Activated CD8-positive, alpha-beta memory T cell treated with anti-CD3 and anti-CD28 coated beads for 36 hours (primary cell): ENCODE measurements around the gene PCARE. TPM values are rescaled to one million over a fixed set of nuclear protein-coding genes. Genes with fewer than 3 reads are reported as not detected.

Experiments used
- CTCF ChIA-PET: fragments of 350-600 bp; sonication (Branson Sonifier 250); formaldehyde crosslinking; loops from one replicate; lab custom pipeline; 2021; ENCODE audit warnings: antibody characterized with exemption; lab: Charles Lee
- POLR2A ChIA-PET: fragments of 350-600 bp; sonication (Branson Sonifier 250); formaldehyde crosslinking; loops from one replicate; lab custom pipeline; 2021; ENCODE audit warnings: antibody characterized with exemption; lab: Charles Lee
- total RNA-seq, 2 experiments: library from RNA; stranded (reverse); gene quantifications; one replicate each; pipeline ENCODE4 v1.2.3, GENCODE V29; 2021

PCARE gene
- total RNA-seq, 2 experiments from 2014 or later, result not detected

DNA sequence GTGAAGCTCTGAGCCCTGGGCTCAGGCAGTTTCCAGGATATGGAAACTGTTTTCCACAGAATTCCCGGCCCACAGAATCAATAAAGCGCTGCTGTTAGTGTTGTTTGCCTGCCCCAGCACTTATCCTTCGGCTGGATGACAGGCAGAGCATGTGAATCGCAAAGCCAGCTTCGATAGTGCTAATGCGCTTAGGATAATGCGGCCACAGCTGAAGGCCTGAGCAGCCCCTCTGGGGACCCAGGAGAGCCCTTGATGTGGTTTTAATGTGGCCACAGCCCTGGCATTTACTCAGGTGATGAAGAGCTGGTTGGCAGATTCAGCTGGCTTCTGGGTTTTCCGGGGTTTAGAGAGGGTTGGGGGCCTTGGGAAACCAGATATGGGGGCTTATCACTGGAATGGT is 23.7 kb downstream of the PCARE start:
- ChIA-PET POLR2A (no interaction called here), CTCF (no interaction called here)

DNA sequence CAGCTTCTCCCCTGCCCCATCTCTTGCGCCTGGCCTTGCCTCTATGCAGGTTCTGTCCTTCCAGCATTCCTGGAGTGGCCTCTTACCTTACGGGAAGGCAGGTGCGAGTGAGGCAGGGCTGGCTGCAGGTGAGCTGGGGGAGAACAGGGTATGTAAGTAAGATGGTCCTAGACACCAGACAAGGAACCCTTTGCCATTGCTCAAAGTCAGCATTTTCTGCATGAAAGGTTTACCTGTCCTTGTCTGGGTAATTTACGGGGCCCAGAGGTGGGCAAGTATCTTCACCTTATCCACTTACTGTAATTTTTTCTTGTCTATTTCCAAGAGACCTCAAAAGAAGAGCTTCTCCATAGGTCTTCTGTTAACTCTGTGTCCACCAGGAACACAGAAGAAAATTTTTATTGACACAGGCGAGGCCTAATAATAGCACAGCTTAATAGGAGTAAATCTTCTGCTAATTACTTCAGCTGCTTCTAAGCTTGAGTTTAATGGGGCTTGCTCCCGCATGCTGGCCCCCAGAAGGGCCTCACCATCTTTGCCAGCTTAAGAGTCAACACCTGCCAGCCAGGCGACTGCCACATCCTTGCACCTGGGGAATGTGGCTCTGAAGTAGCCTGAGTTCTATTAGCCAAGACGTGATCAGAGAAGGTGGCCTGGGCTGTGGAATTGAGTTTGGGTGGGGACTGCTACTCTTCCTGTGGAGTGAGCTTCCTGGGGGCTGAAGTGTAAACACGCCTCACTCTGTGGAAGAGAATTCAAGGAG is 27.1 kb downstream of the PCARE start:
- CTCF ChIA-PET, result interaction anchor here (0.7 kb wide), 1 partner anchor 540 kb away, joined by 3 read pairs; no protein-coding TSS in a partner anchor
- POLR2A ChIA-PET, result interaction anchor here (0.8 kb wide), 1 partner anchor 13 kb away, joined by 3 read pairs; no protein-coding TSS in a partner anchor

DNA sequence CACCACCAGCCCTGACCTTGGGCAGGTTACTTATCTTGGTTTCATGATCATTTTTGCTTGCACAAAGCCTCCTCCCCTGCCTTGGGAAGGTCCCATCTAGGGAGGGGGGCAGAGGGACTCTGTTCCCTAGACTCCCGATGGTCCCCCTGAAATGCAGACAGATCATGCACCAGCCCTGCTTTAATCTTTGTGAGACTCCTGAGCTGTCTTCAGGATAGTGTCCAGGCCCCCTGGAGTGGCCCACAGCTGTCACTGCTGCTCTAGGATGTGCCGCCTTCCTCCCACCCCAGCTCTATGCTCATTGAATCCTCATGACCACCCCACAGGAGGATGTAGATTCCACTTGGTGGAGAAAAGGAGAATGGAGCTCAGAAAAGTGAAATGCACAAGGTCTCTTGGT is 28.0 kb downstream of the PCARE start:
- ChIA-PET CTCF (no interaction called here), POLR2A (no interaction called here)

DNA sequence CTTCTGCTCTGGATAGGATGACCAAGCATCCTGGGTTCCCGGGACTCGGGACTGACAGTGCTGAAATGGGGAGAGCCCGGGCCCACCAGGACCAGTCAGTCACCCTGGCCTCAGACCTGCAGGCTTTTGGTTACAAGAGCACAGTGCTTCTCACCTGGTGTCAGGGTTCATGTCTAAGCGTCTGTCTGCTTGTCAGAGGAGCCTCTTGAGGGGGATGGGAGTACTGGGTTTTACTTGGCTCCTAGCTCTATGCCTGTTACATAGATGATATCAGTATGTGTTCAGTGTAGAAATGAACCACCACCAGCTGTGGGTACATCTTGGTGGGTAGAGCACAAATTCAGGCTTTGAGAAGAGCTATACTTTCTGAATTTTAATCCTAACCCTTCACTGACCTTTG is 29.9 kb downstream of the PCARE start:
- CTCF ChIA-PET, result interaction anchor here (1.3 kb wide), 1 partner anchor 10 kb away, joined by 3 read pairs; no protein-coding TSS in a partner anchor
- POLR2A ChIA-PET, result no interaction called here

DNA sequence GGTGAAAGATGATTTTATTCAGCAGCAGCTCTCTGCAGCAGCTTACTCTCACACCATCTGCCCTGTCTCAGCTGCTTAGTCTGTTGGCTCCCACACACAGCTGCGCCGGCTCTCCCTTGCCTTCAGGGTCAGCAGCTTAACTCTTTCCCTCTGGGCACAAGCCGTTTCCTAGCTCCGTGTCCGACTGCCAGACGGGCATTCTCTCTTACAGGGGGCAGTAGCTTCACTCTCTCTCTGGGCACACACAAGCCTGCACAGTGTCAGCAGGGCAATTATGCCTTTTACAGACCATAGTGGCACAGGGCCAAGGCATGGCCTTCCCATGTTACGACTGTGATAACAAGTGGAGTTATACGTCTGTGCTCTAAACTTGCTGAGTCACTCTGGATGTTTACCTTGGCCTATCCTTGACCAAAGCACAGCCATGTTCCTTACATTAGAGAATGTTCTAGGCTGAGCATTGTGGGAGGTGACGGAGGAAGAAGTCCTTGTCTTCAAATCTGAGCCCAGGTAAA is 31.7 kb downstream of the PCARE start:
- ChIA-PET CTCF (no interaction called here), POLR2A (interaction anchor here (1.2 kb wide), 1 partner anchor 30 kb away, joined by 3 read pairs; no protein-coding TSS in a partner anchor)

DNA sequence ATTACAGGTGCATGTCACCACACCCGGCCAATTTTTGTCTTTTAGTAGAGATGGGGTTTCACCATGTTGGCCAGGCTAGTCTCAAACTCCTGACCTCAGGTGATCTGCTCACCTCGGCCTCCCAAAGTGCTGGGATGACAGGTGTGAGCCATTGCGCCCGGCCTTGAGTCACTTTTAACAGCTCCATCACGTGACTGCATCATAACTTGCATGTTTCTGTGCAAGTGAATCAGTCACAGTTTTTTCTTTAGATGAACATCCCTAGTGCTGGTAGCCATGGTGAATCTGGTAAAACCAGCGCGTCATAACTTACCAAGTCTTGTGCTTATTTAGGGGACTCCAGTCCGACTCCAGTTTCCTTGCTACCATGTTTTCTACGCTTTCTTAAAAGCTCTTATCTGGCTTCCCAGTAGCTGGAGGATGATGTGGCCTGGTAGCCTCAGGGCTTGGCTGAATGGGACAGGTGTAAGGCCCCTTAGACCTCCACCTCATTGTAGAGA is 33.1 kb downstream of the PCARE start:
- ChIA-PET CTCF (no interaction called here), POLR2A (no interaction called here)

DNA sequence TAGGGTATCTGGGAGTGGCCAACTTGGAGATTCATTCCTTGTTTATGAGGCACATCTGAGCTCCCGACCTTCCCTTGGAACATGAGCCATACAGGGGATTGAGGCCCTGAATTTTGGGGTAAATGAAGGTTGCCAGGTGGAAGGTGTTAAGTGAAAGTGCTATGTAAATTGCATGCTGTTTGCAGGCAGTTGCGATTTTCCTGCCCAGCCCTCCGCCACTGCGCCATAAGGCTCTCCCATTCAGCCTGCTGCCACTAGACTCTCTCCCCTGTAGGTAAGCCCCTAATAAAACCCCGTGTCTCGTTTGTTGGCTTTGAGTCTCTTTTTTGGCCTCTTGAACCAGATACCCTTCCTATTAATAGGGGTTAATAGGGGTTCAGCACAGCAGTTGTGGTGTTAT is 33.8 kb downstream of the PCARE start:
- ChIA-PET POLR2A (no interaction called here), CTCF (no interaction called here)

DNA sequence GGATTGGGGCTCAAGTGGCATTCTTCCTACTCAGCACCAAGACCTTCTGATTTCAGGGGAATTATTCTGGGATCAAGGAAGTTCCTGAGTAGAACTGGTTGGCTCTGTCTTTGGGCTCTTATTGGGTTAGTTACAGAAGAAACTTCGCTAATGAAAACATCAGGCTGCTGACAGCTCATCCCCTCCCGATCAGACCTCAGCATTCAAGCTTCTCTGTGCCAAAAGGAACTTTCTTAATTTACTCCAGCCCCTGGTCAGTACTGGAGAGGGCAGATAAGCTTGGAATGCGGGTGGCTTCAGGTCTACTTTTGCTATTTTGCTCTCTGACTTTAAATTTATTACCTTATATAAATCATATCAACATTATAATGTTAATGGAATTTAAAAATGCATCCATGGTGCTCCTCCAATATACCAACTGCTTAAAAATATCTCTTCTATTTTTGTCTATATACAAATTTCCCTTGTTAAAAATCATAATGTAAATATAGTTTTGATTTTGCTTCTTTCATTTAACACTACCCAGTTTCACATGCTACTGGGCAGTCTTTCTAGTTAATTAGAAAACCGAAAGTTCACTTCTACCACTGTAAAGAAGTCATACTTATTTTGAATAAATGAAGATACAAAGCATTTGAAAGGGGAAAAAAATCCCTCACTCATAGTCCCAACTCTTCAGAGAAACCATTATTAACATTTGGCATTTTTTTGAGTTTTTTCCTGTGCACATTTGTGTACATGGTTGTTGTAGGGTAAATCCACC is 34.4 kb downstream of the PCARE start:
- ChIA-PET CTCF (no interaction called here), POLR2A (no interaction called here)

DNA sequence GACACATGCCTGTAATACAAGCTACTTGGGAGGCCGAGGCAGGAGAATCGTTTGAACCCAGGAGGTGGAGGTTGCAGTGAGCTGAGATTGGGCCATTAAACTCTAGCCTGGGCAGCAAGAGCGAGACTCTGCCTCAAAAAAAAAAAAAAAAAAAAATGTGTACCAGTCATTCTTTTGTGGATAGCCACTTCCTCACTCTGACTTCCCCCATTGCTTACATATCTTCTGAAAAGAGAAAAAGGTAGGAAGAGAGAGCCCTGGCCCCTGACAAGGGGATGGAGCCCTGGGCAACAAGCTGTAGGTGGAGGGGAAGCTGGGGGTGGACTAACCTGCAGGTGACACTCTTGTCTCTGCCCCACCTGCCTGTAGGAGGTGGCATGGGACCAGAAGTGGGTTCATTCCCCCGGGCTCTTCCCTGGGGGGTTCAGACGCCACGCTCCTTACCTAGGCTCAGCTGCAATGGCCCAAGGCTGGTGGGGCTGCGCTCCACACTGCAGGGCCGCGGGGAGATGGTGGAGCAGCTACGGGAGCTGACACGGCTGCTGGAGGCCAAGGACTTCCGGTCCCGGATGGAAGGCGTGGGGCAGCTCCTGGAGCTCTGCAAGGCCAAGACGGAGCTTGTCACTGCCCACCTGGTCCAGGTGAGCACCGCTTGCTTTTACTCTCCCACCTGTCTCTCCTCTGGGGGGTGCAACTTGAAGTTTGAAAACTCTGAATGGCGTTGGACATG is 39.1 kb downstream of the PCARE start:
- ChIA-PET POLR2A (interaction anchor here (0.6 to 1.2 kb wide), 2 partner anchors 13 to 25 kb away, joined by 3 to 4 read pairs; no protein-coding TSS in a partner anchor), CTCF (interaction anchor here (0.6 to 1.2 kb wide), 2 partner anchors 9 to 214 kb away, joined by 3 read pairs; no protein-coding TSS in a partner anchor)

DNA sequence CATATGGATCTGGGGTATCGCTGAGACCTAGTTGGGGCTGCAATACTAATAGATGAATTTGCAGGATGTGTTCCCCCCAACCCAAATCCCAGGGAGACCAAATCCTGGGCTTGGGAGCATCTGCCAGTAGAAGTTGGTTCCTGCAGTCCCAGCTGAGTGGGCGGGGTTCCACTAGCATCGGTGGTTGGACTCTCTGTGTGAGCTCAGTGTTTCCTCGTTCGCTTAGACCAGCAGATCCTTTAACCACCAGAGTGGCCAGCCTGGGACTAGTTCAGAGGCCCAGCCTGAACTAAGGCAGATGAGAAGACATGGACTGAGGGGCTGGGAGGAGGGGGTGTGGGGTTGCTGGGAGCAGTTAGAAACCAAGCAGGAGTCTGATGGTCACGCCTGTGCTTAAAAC is 40.7 kb downstream of the PCARE start:
- ChIA-PET CTCF (no interaction called here), POLR2A (no interaction called here)

DNA sequence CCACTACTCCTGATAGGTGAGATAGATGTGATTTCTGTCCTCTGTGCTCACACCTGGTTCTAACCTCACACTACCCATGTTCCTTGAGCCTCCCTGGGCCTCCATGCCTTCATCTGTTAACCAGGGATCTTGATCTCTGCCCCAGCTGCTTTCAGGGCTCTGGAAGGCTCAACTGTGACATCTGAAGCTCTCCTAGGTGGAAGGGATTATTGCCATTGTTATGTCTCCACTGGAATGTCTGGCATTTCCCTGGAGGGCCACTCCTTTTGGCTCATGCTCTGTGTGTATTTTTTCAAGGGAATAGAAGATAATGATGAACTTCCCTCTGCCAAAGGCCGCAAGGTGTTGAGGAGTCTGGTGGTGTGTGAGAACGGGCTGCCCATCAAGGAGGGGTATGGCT is 41.2 kb downstream of the PCARE start:
- POLR2A ChIA-PET, result no interaction called here
- CTCF ChIA-PET, result no interaction called here

DNA sequence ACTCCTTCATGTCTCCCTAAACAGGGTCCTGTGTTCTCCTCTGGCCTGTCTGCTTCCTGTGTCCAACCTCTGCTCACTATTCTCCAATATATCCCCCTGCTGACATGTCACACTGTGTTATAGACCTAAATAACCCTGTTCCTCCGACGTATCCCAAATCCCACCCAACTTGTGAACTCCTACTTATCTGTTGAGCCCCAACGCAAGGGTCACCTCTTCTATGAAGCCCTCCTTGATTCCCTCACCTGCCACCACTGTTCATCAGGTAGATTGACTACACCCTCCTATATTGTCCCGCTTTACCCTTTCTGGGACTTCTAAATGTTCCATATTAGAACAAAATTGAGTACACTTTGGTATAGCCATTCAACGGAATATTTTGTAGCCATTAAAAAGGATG is 42.1 kb downstream of the PCARE start:
- ChIA-PET POLR2A (no interaction called here), CTCF (no interaction called here)

DNA sequence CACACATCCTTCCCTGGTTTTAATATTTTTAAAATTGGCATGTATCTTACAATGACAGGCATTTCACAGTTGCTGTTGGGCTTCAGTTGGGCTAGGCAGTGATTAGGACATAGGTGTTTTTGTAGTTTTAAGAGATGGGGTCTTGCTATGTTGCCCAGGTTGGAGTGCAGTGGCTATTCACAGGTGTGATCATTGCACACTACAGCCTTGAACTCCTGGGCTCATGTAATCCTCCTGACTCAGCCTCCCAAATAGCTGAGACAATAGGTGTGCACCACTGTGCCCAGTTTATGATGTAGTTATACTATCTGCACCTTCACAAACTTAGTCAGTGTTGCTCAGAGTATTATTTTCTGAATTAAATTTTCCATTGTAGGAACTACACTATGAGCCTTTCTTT is 43.3 kb downstream of the PCARE start:
- POLR2A ChIA-PET, result no interaction called here
- CTCF ChIA-PET, result no interaction called here

DNA sequence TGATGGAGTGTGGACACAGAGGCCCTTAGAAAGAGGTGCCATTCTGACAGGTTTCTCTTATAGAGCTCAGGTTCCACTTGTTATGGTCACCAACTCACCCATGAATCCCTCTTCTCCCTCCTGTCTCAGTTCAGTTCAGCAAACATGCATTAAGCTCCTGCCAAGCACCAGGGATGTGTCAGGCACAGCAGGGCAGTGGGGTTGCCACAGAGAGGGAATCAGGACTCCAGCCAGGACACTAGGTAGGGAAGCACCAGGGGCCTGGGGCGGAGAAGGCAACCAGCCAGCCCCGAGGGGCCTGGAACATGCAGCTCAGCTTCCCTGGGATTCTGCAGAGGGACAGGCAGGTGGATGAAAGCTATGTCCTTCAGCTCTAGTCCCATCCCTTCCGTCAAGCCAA is 48.6 kb downstream of the PCARE start:
- ChIA-PET POLR2A (no interaction called here), CTCF (no interaction called here)

DNA sequence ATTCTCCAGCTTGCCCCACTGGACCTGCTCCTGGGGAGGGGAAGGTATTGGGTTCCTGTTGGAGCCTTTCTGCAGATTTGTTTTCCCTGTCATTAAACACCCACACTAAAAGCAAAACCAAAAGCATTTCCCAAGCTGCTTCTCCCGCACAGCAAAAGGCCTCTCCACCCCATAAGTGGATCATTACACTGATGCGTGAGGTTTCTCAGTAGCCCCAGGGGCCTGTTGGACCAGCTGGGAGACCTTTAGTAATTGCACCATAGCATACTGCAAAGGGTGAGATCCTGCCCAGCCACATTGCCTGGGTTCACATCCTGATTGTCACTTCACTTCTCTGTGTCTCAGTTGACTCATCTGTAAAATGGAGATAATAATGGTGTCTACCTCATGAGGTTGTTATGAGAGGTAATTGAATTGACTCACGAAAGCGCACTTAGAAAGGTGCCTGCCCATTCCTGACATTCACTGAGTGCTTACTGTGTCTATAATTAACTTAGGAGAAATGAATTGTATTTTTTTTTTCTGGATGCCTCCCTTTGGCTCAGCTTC is 49.4 kb downstream of the PCARE start:
- ChIA-PET CTCF (no interaction called here), POLR2A (no interaction called here)

DNA sequence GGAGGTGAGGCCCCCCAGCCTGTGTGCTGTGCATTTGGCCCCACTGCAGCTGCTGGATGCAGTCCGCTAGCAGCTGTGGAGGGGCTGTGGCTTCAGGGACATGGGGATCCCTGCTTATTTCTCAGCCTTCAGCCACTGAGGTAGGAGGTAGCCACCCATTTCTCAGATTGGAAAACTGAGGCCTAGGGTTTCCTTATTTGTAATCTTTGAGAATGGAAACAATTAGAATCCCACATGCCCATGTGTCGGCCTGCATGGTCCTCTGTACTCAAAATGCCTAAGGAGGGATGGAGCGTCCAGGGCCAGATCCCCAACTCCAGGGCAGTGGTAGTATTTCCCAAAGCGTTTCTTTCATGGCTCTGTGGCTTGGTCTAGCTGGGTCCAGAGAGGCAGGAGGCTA is 51.1 kb downstream of the PCARE start:
- ChIA-PET CTCF (no interaction called here), POLR2A (no interaction called here)

DNA sequence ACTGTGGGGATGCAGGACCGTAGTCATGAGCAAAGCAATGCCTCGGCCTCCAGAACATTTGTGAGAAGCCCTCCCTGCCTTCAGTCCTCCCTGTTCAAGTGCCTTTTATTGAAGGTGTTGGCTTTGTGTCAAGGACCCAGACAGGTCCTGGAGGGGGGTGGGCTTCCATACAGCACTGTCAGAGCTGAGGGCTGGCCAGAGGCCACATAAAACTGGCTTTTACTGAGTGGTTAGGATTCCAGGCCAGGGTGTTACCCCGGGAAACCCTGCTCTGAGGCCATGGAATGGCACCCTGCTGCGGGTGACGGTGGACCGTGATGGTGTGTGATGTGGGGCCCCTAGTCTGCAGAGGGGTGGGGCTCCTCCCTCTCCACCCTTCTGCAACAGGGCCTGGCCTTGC is 51.6 kb downstream of the PCARE start:
- POLR2A ChIA-PET, result no interaction called here
- CTCF ChIA-PET, result no interaction called here

DNA sequence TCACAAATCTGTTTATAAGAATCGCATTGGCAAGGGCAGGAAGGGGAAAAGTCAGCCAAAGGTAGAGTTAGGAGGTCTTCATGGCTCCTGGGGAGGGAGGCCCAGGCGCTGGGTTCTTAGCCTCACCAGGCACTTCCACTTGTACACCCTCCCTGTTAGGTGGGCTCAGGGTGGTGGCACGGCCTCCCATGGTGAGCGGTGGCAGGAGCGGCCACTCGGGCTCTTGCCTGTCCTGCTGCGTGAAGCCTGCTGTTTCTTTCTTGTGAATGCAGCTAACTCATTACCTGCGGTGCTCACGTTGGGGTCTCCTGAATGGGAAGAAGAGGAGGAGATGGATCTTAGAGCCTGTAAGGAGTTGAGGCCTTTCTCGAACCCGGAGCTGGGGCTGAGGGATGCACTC is 52.4 kb downstream of the PCARE start:
- CTCF ChIA-PET, result no interaction called here
- POLR2A ChIA-PET, result no interaction called here
